ENCODE results near the gene PCDHB1.

DNA sequence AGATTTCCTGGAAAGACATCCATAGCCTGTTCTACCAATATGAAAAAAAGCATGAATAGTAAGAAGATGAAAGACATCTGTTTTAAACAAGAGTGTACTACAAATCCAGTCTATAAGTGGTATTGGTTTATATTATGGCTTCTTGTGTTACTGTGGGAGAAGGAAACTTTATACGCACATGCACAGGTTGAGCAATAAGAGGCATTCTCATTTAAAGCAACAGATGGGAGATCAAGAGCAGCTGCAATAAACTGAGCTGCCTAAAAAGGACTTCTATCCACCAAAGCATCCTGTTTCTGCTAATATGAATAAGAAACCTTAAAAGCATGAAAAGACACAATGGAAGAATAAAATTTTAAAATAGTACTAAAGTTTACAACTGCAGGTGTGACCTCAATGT lies 8.6 kb upstream of the PCDHB1 start:
- TF ChIP-seq, protein P1, sequence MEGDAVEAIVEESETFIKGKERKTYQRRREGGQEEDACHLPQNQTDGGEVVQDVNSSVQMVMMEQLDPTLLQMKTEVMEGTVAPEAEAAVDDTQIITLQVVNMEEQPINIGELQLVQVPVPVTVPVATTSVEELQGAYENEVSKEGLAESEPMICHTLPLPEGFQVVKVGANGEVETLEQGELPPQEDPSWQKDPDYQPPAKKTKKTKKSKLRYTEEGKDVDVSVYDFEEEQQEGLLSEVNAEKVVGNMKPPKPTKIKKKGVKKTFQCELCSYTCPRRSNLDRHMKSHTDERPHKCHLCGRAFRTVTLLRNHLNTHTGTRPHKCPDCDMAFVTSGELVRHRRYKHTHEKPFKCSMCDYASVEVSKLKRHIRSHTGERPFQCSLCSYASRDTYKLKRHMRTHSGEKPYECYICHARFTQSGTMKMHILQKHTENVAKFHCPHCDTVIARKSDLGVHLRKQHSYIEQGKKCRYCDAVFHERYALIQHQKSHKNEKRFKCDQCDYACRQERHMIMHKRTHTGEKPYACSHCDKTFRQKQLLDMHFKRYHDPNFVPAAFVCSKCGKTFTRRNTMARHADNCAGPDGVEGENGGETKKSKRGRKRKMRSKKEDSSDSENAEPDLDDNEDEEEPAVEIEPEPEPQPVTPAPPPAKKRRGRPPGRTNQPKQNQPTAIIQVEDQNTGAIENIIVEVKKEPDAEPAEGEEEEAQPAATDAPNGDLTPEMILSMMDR (conservative IDR thresholded peaks at IDR 0.05; ENCODE audit: low read length), result no peak
- TF ChIP-seq EZH2phosphoT487 (IDR thresholded peaks at IDR 0.05; ENCODE audit: borderline replicate concordance), result no peak

Measured in Loucy (cell line).